GM21526 (cell line): ENCODE measurements around the gene HAPLN1.

Experiments
- ATAC-seq: cut with Tn5 transposase; IDR thresholded peaks from one replicate; pipeline ENCODE4 v1.9.1; 2021; ENCODE audit warnings: moderate library complexity; ENCODE audit not compliant: unreplicated experiment, low FRiP score

The HAPLN1 gene

GRCh38 chr5:83653669-83654068 lies 67.0 kb downstream of the HAPLN1 start:
- peak; percentile 91 for ATAC-seq

DNA sequence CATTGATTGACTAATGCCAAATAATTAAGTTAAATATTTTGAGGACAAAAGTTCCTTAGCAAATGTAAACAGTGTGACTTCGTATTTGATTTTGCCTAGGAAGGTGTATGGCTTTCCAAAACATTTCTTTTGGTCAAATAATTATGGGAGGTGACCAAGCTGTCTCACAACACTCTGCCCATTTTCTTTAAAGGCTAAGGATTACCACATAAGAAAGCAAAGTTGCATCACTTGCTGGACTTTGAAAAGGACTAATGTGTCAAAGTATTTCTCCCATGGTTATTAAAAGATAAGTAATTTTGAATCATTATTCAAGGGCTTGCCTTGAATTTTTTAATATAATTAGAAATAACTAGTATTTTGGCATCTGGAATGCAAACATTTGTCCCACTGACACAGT lies 74.7 kb downstream of the HAPLN1 start:
- ATAC-seq = no peak

- no peak for ATAC-seq
Measured at GRCh38 chr5:83644301-83644700, 76.4 kb downstream of the HAPLN1 start.

DNA sequence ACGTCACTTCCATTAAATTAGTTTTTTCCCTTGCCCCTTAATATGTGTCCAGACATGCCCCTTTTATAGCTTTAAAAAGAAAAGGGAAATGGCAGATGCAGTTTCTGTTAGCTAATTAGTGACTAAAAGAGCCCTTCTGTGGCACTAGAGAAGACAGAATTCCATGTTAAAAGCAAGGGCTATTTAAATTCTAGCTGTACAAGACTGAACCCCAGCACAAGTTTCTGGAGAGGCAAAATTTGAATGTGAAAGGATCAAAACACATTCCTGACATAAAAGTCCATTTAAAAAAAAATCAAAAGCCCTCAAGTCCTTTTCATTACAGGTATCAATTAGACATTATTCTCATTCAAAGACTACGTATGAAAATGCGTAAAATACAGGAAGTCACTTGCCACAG lies 78.7 kb downstream of the HAPLN1 start:
- no peak for ATAC-seq

DNA sequence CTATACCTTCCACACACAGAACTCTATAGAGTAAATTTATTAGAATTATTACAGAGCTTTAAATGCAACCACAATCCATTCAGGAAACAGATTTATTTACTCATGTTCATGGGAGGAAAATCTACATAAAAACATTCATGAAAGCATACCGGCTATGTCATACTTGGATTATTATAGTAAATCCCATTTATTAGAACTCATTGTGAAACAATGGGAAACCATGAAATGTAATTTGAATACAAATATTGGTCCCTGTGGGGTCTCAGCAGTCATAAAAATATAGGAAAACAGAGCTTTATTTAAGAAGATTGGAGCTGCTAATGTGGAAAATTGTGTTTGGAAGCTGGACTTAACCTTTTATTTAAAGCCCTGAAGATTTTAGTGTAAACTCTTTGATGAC lies 80.7 kb downstream of the HAPLN1 start:
- no peak for ATAC-seq

DNA sequence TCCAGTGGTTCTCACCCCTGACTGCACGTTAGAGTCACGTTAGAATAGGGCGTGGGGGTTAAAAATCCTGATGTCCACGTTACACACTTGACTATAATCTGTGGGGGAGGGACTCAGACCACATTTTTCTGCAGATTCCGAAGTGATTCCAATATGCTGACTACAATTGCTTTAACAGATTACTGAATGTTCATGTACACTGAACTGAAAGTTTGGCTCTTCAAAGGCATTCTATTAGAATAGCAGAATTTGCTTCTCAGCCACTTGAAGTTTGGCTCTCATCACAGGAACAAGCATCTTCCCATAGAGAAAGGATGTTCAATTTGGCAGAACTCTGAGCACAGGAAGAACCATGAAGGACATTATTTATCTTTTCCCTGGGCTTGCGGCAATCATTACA lies 84.5 kb downstream of the HAPLN1 start:
- no peak for ATAC-seq

DNA sequence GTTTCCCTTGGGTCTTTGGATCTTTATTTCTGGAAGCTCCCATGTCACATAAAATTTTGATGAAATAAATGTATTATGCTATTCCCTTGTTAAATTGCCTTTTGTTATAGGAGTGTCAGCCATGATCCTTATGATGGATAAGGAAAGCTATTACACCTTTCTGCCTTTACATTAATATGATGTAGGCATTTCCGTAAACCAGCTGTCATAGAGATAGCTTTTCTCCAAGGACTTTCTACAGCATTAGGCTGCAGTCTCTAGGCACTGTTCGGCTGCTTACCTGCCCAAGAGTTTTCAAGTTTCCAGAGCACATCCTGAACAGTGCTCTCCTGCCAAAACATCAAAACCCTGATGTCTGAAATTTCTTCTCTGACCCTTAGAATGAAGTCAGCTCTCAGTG lies 87.4 kb downstream of the HAPLN1 start:
- ATAC-seq = no peak

GRCh38 chr5:83632874-83633273 lies 87.8 kb downstream of the HAPLN1 start:
- ATAC-seq = no peak

DNA sequence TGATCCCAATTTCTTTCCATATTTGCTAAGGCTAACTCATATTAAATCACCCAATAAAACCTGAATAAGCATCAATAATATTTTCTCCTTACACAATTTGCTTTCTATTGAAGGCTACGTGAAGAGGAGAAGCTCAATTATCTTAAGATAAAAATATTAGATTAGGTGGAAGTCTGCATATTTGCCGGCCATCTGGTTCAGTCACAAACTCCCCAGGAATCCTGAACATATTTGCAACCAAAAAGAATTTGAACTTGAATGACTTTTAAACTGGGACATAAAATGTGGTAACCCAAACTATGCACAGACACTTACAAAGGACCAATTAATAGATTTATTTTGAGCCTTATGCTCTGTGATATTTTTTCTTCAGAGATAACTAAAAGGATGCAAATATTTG lies 92.3 kb downstream of the HAPLN1 start:
- ATAC-seq = no peak

- ATAC-seq = no peak
Measured at GRCh38 chr5:83614841-83615240, 105.8 kb downstream of the HAPLN1 start.

DNA sequence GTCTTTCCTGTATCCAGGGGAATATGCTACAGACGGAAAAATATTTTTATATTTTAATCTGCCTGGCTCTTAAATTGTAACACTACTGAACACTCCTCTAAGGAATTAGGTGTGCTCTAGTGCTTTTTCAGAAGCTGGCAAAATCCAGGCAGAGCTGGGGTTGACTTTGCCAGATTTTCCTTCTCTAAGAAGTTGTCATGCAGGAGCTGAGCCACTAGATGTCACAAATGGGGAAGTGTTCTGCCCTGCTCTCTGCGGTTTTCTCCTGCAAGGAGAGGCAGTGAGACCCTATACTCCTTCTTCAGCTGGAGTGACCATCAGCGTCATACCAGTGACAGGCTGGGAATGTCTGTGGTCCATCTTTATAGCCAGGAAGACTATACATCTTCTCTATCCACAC lies 112.5 kb downstream of the HAPLN1 start:
- peak; percentile 81 for ATAC-seq

DNA sequence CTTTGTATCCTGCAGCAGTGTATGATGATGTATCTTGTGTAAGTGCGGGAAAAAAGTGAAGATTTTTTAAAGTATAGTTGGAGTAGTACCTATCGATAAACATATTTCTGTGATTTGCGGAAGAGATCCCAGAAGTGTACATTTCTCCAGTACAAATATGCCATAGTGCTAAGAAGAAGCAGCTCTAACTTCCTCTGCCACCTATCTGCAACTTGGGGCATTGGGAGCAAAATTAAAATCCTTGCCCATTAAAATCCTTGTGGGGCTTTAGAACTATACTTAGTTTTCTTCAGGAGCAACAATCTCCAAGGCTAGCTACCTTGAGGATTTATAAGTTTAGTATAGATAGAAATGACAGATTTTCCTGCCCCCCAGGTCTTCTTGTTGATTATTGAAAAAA lies 125.4 kb downstream of the HAPLN1 start:
- ATAC-seq = no peak

GRCh38 chr5:83590966-83591365 lies 129.7 kb downstream of the HAPLN1 start:
- ATAC-seq = no peak

DNA sequence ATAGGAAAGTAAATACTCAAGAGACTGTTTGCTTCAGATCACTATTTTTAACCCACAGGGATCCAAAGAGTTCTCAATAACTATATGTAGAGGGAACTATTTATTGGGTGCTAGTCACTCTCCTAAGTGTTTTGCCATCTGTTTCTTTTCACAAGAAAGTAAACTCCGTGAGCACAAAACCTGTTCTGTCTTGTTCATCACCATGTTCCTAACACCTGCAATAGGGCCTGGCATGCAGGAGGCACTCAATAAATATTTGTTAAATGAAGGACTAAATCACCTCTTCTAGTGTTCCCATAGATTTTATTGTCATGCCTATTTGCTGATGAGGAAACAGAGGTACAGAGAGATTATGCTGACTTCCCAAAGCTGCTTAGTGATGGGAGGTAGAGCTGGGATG lies 130.9 kb downstream of the HAPLN1 start:
- ATAC-seq = no peak
